HepG2 (cell line): ENCODE measurements around the gene SLC35B2. TPM values are rescaled to one million over a fixed set of nuclear protein-coding genes. Genes with fewer than 3 reads are reported as not detected.

Source experiments
- AGO1 ChIP-seq: fragments of 200-400 bp; formaldehyde crosslinking; IDR thresholded peaks from 2 replicates; pipeline ENCODE4 v1.6.1; 2017; ENCODE audit warnings: mild to moderate bottlenecking, low read depth, low read length, moderate library complexity; ENCODE audit not compliant: poor library complexity, severe bottlenecking
- CERS6 ChIP-seq: sonication (generic); formaldehyde crosslinking; IDR thresholded peaks from 2 replicates; pipeline ENCODE4 v1.5.0; 2020; ENCODE audit warnings: missing genetic modification reagents
- DMAP1 ChIP-seq: IDR thresholded peaks from 2 replicates; pipeline ENCODE4 v1.6.1; 2016
- DR1 ChIP-seq: sonication (generic); formaldehyde crosslinking; IDR thresholded peaks from 2 replicates; pipeline ENCODE4 v1.8.0; 2021; ENCODE audit warnings: mild to moderate bottlenecking, missing genetic modification reagents, inconsistent platforms
- FOXA1 ChIP-seq, 2 experiments: fragments of 450-650 bp in 1 of 2; sonication (generic) in 1 of 2; formaldehyde crosslinking in 1 of 2; IDR thresholded peaks; 2 replicates each; pipeline versions ENCODE4 v1.4.0 to v1.6.1; 2016 to 2020; ENCODE audit warnings: missing genetic modification reagents in 1 of 2
- FOXK2 ChIP-seq: fragments of 450-650 bp; IDR thresholded peaks from 2 replicates; pipeline ENCODE4 v1.6.1; 2016
- GTF3A ChIP-seq: sonication (generic); formaldehyde crosslinking; conservative IDR thresholded peaks from 2 replicates; pipeline ENCODE4 v1.4.0; 2020; ENCODE audit warnings: mild to moderate bottlenecking, missing genetic modification reagents
- HOXA5 ChIP-seq: sonication (generic); formaldehyde crosslinking; IDR thresholded peaks from 2 replicates; pipeline ENCODE4 v1.4.0; 2020; ENCODE audit warnings: missing genetic modification reagents
- KDM1A ChIP-seq: IDR thresholded peaks from 2 replicates; pipeline ENCODE4 v1.6.1; 2016; ENCODE audit warnings: missing compliant biosample characterization
- MBD4 ChIP-seq: IDR thresholded peaks from 2 replicates; pipeline ENCODE4 v1.6.1; 2012; ENCODE audit warnings: low read length, inconsistent platforms, borderline replicate concordance
- POLR2G ChIP-seq: fragments of 200-400 bp; formaldehyde crosslinking; IDR thresholded peaks from 2 replicates; pipeline ENCODE4 v1.6.1; 2018; ENCODE audit warnings: mild to moderate bottlenecking, low read depth, low read length, moderate library complexity
- SKI ChIP-seq: fragments of 450-650 bp; IDR thresholded peaks from one replicate; pipeline ENCODE4 v1.6.1; 2018; ENCODE audit warnings: mild to moderate bottlenecking; ENCODE audit not compliant: partially characterized antibody
- SRSF9 ChIP-seq: fragments of 200-400 bp; formaldehyde crosslinking; IDR thresholded peaks from 2 replicates; pipeline ENCODE4 v1.6.1; 2018; ENCODE audit warnings: borderline replicate concordance, mild to moderate bottlenecking, low read depth, low read length; ENCODE audit not compliant: insufficient read depth, poor library complexity, severe bottlenecking
- TCF12 ChIP-seq, 2 experiments: fragments of 450-650 bp in 1 of 2; sonication (generic) in 1 of 2; formaldehyde crosslinking in 1 of 2; IDR thresholded peaks; 2 replicates each; pipeline versions ENCODE4 v1.6.1 to v1.8.0; 2017 to 2022; ENCODE audit warnings: antibody characterized with exemption in 1 of 2, mild to moderate bottlenecking in 1 of 2, missing genetic modification reagents in 1 of 2, moderate library complexity in 1 of 2
- TSC22D2 ChIP-seq: sonication (generic); formaldehyde crosslinking; IDR thresholded peaks from 2 replicates; pipeline ENCODE4 v1.5.1; 2020; ENCODE audit warnings: missing genetic modification reagents, mild to moderate bottlenecking, borderline replicate concordance
- ZBTB49 ChIP-seq: sonication (generic); formaldehyde crosslinking; IDR thresholded peaks from 2 replicates; pipeline ENCODE4 v1.4.0; 2020; ENCODE audit warnings: missing genetic modification reagents, borderline replicate concordance
- ZNF180 ChIP-seq: sonication (generic); formaldehyde crosslinking; IDR thresholded peaks from 2 replicates; pipeline ENCODE4 v1.4.0; 2020; ENCODE audit warnings: low read depth, missing genetic modification reagents, borderline replicate concordance
- ZNF205 ChIP-seq: IDR thresholded peaks from 2 replicates; pipeline ENCODE4 v1.6.1; 2018; ENCODE audit warnings: missing biosample characterization, missing genetic modification reagents
- ZNF329 ChIP-seq: sonication (generic); formaldehyde crosslinking; IDR thresholded peaks from 2 replicates; pipeline ENCODE4 v1.9.0; 2021; ENCODE audit warnings: low read depth, mild to moderate bottlenecking, missing genetic modification reagents
- ZNF543 ChIP-seq: sonication (generic); formaldehyde crosslinking; IDR thresholded peaks from 2 replicates; pipeline ENCODE4 v1.4.0; 2020; ENCODE audit warnings: mild to moderate bottlenecking, missing genetic modification reagents
- ZNF775 ChIP-seq: sonication (generic); formaldehyde crosslinking; IDR thresholded peaks from 2 replicates; pipeline ENCODE4 v1.4.0; 2020; ENCODE audit warnings: missing genetic modification reagents, mild to moderate bottlenecking, moderate library complexity, borderline replicate concordance
- ZSCAN29 ChIP-seq: sonication (generic); formaldehyde crosslinking; conservative IDR thresholded peaks from 2 replicates; pipeline ENCODE4 v1.4.0; 2020; ENCODE audit warnings: mild to moderate bottlenecking, missing genetic modification reagents
- polyA plus RNA-seq, 8 experiments: library from polyadenylated mRNA; depleted of rRNA in 3 of 8; stranded (reverse) in 7 of 8; unstranded in 1 of 8; fragments of >200 nt; fragmentation: Illumina TruSeq in 4 of 8; extraction: Trizol in 4 of 8; gene quantifications; 2 replicates each; pipeline versions ENCODE4 v1.2.1 to v1.2.3, GENCODE V29; 2011 to 2016; ENCODE audit warnings: low read depth in 4 of 8, missing spikeins in 1 of 8, mixed read lengths in 1 of 8; ENCODE audit not compliant: insufficient read depth in 1 of 8
- total RNA-seq, 5 experiments: library from RNA; depleted of rRNA; stranded (reverse); fragments of >200 nt; fragmentation: Illumina TruSeq; extraction: Trizol; gene quantifications; 2 replicates each; pipeline ENCODE4 v1.2.3, GENCODE V29; 2016; ENCODE audit warnings: low read depth in 1 of 5
- TF ChIP-seq, protein P1 (sequence below): sonication (generic); formaldehyde crosslinking; IDR thresholded peaks from 2 replicates; pipeline ENCODE4 v1.5.0; 2020; ENCODE audit warnings: mild to moderate bottlenecking, missing genetic modification reagents, moderate library complexity
- TF ChIP-seq, protein P2 (sequence below): IDR thresholded peaks from 2 replicates; pipeline ENCODE4 v1.6.1; 2016; ENCODE audit warnings: missing genetic modification reagents, missing compliant biosample characterization

Gene SLC35B2
- total and polyA plus RNA-seq, 2 of the 13 experiments (the other 11 are each of a cell fraction or from before 2014, with no cell fraction given): 61.1 to 148 TPM

DNA sequence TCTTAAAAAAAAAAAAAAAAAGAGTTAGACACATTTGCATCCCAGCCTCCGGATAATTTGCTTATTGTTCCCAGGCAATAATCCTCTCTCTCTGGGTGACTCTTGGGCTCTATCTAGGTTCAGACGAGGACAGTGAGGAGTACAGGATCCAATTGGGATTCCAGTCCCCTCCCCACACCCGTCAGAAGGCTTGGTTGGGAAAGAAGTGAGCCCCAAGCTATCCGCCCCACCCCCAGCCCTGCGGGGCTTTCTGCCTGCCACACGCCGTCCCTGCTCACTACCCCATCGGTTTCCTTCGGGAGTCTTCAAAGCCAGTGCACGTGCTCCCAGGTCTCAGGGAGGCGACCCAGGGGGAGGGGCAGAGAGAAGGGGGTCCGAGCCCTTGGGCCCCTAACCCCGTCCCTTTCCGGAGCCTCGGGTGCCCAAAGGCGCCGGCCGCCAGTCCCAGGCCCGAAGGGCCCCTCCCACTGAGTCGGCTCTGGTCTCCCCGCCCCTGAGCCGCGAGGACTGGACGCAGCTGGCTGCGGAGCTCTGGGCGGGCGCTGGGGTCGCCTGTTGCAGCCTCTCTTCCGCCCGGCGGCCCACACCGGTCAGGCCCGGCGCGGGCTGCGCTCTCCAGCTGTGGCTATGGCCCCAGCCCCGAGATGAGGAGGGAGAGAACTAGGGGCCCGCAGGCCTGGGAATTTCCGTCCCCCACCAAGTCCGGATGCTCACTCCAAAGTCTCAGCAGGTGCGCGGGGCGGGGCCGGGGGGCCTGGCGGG lies 38.1 kb downstream of the SLC35B2 start (continued):
- TF ChIP-seq MBD4 (no peak), ZNF329 (0 out of 2 replicates have a peak, but pooled peaks have one; percentile 53), ZNF180 (CRISPR knock-in tag) (no peak), SKI (no peak), ZNF775 (CRISPR knock-in tag) (0 out of 2 replicates have a peak, but pooled peaks have one; percentile 54), TCF12 (IDR thresholded peaks at IDR 0.05) (no peak), TCF12 (CRISPR knock-in tag; IDR thresholded peaks at IDR 0.05) (no peak), ZSCAN29 (CRISPR knock-in tag) (peak; percentile 84), ZNF205 (CRISPR knock-in tag) (0 out of 2 replicates have a peak, but pooled peaks have one; percentile 29), CERS6 (CRISPR knock-in tag) (no peak), ZNF543 (peak; percentile 88), AGO1 (no peak), HOXA5 (CRISPR knock-in tag) (peak; percentile 53; the same call in 1 of the 2 replicates), KDM1A (CRISPR knock-in tag) (no peak), POLR2G (peak; percentile 78), GTF3A (CRISPR knock-in tag) (0 out of 2 replicates have a peak, but pooled peaks have one; percentile 59), DMAP1 (CRISPR knock-in tag) (peak; percentile 74; the same call in 1 of the 2 replicates), TSC22D2 (CRISPR knock-in tag) (no peak), FOXK2 (no peak), SRSF9 (no peak), DR1 (CRISPR knock-in tag) (no peak), FOXA1 (IDR thresholded peaks at IDR 0.05) (no peak), FOXA1 (CRISPR knock-in tag; IDR thresholded peaks at IDR 0.05) (no peak; the same call in 1 of the 2 replicates), ZBTB49 (CRISPR knock-in tag) (peak; percentile 66; the same call in 1 of the 2 replicates)
- TF ChIP-seq, protein P1, sequence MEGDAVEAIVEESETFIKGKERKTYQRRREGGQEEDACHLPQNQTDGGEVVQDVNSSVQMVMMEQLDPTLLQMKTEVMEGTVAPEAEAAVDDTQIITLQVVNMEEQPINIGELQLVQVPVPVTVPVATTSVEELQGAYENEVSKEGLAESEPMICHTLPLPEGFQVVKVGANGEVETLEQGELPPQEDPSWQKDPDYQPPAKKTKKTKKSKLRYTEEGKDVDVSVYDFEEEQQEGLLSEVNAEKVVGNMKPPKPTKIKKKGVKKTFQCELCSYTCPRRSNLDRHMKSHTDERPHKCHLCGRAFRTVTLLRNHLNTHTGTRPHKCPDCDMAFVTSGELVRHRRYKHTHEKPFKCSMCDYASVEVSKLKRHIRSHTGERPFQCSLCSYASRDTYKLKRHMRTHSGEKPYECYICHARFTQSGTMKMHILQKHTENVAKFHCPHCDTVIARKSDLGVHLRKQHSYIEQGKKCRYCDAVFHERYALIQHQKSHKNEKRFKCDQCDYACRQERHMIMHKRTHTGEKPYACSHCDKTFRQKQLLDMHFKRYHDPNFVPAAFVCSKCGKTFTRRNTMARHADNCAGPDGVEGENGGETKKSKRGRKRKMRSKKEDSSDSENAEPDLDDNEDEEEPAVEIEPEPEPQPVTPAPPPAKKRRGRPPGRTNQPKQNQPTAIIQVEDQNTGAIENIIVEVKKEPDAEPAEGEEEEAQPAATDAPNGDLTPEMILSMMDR: no peak; the same call in 1 of the 2 replicates
- TF ChIP-seq, protein P2, sequence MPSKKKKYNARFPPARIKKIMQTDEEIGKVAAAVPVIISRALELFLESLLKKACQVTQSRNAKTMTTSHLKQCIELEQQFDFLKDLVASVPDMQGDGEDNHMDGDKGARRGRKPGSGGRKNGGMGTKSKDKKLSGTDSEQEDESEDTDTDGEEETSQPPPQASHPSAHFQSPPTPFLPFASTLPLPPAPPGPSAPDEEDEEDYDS: peak; percentile 72
